GM19395 (cell line): Measurements from ENCODE around the gene NT5C2.
A peak's percentile ranks its signal among the peaks of the same experiment; 100 is the strongest.

Experiments used
- ATAC-seq: cut with Tn5 transposase; IDR thresholded peaks from one replicate; pipeline ENCODE4 v1.9.1; 2021; ENCODE audit warnings: mild to moderate bottlenecking, moderate library complexity; ENCODE audit not compliant: unreplicated experiment

Gene NT5C2

GRCh38 chr10:103125323-103126267, 67.5 kb downstream of the NT5C2 start:
- peak; percentile 90 for ATAC-seq

- ATAC-seq: no peak
These were observed 68.5 kb downstream of the NT5C2 start for GRCh38 chr10:103124420-103125096.

GRCh38 chr10:103123282-103124024, 69.6 kb downstream of the NT5C2 start:
- no peak for ATAC-seq

GRCh38 chr10:103120977-103121735, 71.9 kb downstream of the NT5C2 start:
- no peak for ATAC-seq

GRCh38 chr10:103120546-103120945, 72.5 kb downstream of the NT5C2 start:
- ATAC-seq: no peak

GRCh38 chr10:103117247-103117646, 75.8 kb downstream of the NT5C2 start:
- ATAC-seq: no peak

GRCh38 chr10:103114876-103115275, 78.2 kb downstream of the NT5C2 start:
- no peak for ATAC-seq

- ATAC-seq: peak; percentile 65
These were observed 80.9 kb downstream of the NT5C2 start for GRCh38 chr10:103111918-103112877.

- peak; percentile 76 for ATAC-seq
These were observed 81.8 kb downstream of the NT5C2 start for GRCh38 chr10:103111031-103111917.

GRCh38 chr10:103110407-103110806, 82.7 kb downstream of the NT5C2 start:
- no peak for ATAC-seq

GRCh38 chr10:103109821-103110220, 83.3 kb downstream of the NT5C2 start:
- no peak for ATAC-seq

- ATAC-seq: no peak
These were observed 86.5 kb downstream of the NT5C2 start for GRCh38 chr10:103106539-103106938.

GRCh38 chr10:103105462-103105861, 87.6 kb downstream of the NT5C2 start:
- ATAC-seq: no peak

GRCh38 chr10:103104721-103105120, 88.4 kb downstream of the NT5C2 start:
- ATAC-seq: no peak

- ATAC-seq: no peak
These were observed 89.1 kb downstream of the NT5C2 start for GRCh38 chr10:103103989-103104388.

- no peak for ATAC-seq
These were observed 90.9 kb downstream of the NT5C2 start for GRCh38 chr10:103102195-103102594.

- ATAC-seq: no peak
These were observed 92.5 kb downstream of the NT5C2 start for GRCh38 chr10:103100620-103101019.

- no peak for ATAC-seq
These were observed 94.8 kb downstream of the NT5C2 start for GRCh38 chr10:103098240-103098639.
